Colonic mucosa (tissue), 4 donors: ENCODE data around the gene RNF183. TPM values are rescaled to one million over a fixed set of nuclear protein-coding genes. Genes with fewer than 3 reads are reported as not detected.

ENCODE experiments used
- DNase-seq: peaks from one replicate; pipeline ENCODE4 v3.0.0-alpha.2; 2020
- H3K27ac ChIP-seq: fragments of 200-600 bp; one replicate; pipeline ENCODE4 v1.8.0; 2021
- H3K27me3 ChIP-seq: fragments of 200-600 bp; one replicate; pipeline ENCODE4 v1.8.0; 2021
- H3K36me3 ChIP-seq: fragments of 200-600 bp; one replicate; pipeline ENCODE4 v1.8.0; 2021
- H3K4me1 ChIP-seq: fragments of 200-600 bp; one replicate; pipeline ENCODE4 v1.8.0; 2021; ENCODE audit warnings: mild to moderate bottlenecking
- H3K4me3 ChIP-seq: fragments of 200-600 bp; one replicate; pipeline ENCODE4 v1.8.0; 2021
- H3K9ac ChIP-seq, 2 donors: one replicate each; pipeline ENCODE4 v1.7.0; 2013; ENCODE audit warnings: control low read depth in 2 of 2, low read depth in 2 of 2, low read length in 2 of 2
- H3K9me3 ChIP-seq: fragments of 200-600 bp; one replicate; pipeline ENCODE4 v1.8.0; 2021
- intact Hi-C: fragments of 100-400 bp; cut with DNase I; formaldehyde crosslinking; loops from one replicate; pipeline ENCODE4 v1.14.1; 2022
- total RNA-seq, 2 donors: library from RNA; stranded (reverse); fragmentation: NEBNext Ultra II Directional in 1 of 2; extraction: Animal tissue kit (Norgen Biotek cat#: 25700) in 1 of 2; gene quantifications; one replicate each; pipeline ENCODE4 v1.2.1, GENCODE V29; 2021
- TF ChIP-seq, protein P1 (sequence below): fragments of 200-600 bp; IDR thresholded peaks from one replicate; pipeline ENCODE4 v1.8.0; 2022; ENCODE audit warnings: antibody characterized with exemption, mild to moderate bottlenecking
- donor health status: healthy.
- donor health status: DM: no; HTN: no; CAD: no.
- donor health status: DM: no; HTN: no; CAD: no.

RNF183 gene
- total RNA-seq, 2 donors from 2014 or later = 0.57 to 9.2 TPM

- intact Hi-C loops = loop anchor here (2.0 to 10.0 kb wide), 2 partner anchors 92 to 344 kb away; no protein-coding TSS in a partner anchor
- H3K9ac ChIP-seq = no peak overlapping the region
- H3K4me1 ChIP-seq = no peaks in the 10 kb centered on the region
- no peak overlapping the region for H3K4me3 ChIP-seq
- H3K27me3 ChIP-seq = no peaks in the 10 kb centered on the region
- no peak for DNase-seq
- H3K27ac ChIP-seq = no peak overlapping the region
- no peaks in the 10 kb centered on the region for H3K36me3 ChIP-seq
- TF ChIP-seq, protein P1, sequence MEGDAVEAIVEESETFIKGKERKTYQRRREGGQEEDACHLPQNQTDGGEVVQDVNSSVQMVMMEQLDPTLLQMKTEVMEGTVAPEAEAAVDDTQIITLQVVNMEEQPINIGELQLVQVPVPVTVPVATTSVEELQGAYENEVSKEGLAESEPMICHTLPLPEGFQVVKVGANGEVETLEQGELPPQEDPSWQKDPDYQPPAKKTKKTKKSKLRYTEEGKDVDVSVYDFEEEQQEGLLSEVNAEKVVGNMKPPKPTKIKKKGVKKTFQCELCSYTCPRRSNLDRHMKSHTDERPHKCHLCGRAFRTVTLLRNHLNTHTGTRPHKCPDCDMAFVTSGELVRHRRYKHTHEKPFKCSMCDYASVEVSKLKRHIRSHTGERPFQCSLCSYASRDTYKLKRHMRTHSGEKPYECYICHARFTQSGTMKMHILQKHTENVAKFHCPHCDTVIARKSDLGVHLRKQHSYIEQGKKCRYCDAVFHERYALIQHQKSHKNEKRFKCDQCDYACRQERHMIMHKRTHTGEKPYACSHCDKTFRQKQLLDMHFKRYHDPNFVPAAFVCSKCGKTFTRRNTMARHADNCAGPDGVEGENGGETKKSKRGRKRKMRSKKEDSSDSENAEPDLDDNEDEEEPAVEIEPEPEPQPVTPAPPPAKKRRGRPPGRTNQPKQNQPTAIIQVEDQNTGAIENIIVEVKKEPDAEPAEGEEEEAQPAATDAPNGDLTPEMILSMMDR = no peak
- no peaks in the 10 kb centered on the region for H3K9me3 ChIP-seq
Observed at GRCh38 chr9:113310538-113310937, 7.4 kb upstream of the RNF183 start.

DNA sequence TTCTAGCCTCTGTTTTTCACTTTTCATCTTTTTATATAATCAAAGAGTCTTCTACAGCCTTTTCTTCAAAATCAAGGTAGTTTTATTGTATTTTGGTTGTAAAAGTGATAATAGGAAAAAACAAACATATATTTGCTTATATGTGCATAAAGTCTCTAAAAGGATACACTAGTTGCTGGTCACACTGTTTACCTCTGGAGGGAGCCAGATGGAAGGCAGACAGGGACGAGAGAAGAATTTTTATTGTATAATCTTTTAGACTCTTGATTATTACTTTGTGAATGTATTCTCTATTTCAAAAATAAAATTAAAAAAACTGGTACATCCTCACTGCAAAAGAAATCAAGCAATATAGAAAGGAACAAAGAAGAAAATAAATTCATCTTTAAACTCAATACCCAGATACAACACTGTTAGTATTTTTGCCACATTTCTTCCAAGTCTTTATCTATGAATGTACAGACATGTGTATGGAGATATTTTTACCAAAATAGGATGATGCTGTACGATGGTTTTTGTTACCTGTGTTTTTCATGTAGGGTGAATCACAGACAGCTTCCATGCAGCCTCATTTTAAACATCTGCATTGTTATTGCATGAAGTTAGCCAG is 6.1 kb upstream of the RNF183 start:
- H3K9ac ChIP-seq = no peak overlapping the region
- H3K27me3 ChIP-seq = no peaks in the 10 kb centered on the region
- TF ChIP-seq, protein P1 = peak; percentile 63
- intact Hi-C loops = no loop called here
- H3K4me1 ChIP-seq = no peaks in the 10 kb centered on the region
- H3K36me3 ChIP-seq = no peaks in the 10 kb centered on the region
- H3K4me3 ChIP-seq = no peak overlapping the region
- no peaks in the 10 kb centered on the region for H3K9me3 ChIP-seq
- no peak overlapping the region for H3K27ac ChIP-seq
- DNase-seq = peak; percentile 58

DNA sequence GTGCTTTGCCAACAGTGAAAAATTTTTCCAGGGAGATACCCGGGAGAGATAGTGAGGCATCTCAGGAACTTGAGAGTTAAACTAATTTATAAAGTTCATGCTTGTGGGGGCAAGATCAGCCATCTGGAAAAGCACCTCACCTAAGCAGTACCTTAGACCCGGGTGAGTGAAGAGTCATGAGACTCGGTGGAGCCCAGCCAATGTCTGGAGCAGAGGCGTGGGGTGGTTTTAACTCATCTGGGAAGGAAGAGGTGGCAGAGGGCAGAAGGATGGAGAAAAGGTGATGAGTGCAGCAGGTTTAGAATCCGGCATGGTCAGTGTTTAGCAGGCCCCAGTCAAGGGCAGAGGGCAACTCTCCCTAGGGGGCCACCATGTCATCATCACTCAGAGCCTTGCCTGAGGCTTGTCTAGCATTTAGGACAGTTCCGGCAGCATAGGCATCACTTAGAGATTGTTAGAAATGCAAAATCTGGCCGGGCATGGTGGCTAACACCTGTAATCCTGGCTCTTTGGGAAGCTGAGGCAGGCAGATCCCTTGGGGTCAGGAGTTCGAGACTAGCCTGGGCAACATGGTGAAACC is 4.3 kb upstream of the RNF183 start:
- Histone ChIP-seq H3K4me3 (no peak overlapping the region), H3K27ac (no peak overlapping the region), H3K4me1 (no peaks in the 10 kb centered on the region), H3K27me3 (no peaks in the 10 kb centered on the region), H3K36me3 (no peaks in the 10 kb centered on the region), H3K9me3 (no peaks in the 10 kb centered on the region), H3K9ac (no peak overlapping the region)
- DNase-seq = no peak
- TF ChIP-seq, protein P1 = no peak
- intact Hi-C loops = no loop called here

GRCh38 chr9:113306566-113306965 is 3.4 kb upstream of the RNF183 start:
- intact Hi-C loops = no loop called here
- H3K4me1 ChIP-seq = no peaks in the 10 kb centered on the region
- no peaks in the 10 kb centered on the region for H3K27me3 ChIP-seq
- H3K27ac ChIP-seq = no peak overlapping the region
- H3K9me3 ChIP-seq = no peaks in the 10 kb centered on the region
- no peak overlapping the region for H3K4me3 ChIP-seq
- no peak overlapping the region for H3K9ac ChIP-seq
- no peak for DNase-seq
- TF ChIP-seq, protein P1 = no peak
- H3K36me3 ChIP-seq = no peaks in the 10 kb centered on the region

DNA sequence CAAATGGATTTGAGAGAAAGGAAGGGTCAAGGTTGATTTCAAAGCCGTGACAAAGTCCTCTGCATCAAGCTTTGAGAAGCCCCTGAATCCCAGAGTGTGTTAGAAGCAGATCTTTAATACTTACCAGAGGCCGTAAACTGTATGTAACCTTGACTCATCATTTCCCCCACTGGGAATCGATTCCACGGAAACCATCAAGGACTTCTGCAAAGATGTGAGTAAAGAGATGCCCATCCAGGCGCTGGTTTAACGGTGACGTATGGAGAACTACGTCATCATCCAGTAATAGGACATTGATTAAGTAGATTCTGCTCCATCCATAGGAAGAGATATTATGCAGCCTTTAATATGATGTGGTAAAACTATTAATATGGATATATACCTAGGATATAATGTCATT is 1.6 kb downstream of the RNF183 start:
- no peak for DNase-seq
- no peaks in the 10 kb centered on the region for H3K36me3 ChIP-seq
- H3K4me1 ChIP-seq = peaks cover 7% of the 10 kb centered on the region
- no peak overlapping the region for H3K9ac ChIP-seq
- no peak overlapping the region for H3K4me3 ChIP-seq
- no peaks in the 10 kb centered on the region for H3K9me3 ChIP-seq
- H3K27ac ChIP-seq = no peak overlapping the region
- intact Hi-C loops = no loop called here
- TF ChIP-seq, protein P1 = no peak
- no peaks in the 10 kb centered on the region for H3K27me3 ChIP-seq
